IMR-90 (cell line): ENCODE results near the gene TAS2R40. TPM values are rescaled to one million over a fixed set of nuclear protein-coding genes. Genes with fewer than 3 reads are reported as not detected.

Source experiments
- ATAC-seq: fragments of 200-7000 bp; cut with Tn5 transposase; 2 replicates; pipeline ENCODE4 v1.9.1; 2020; ENCODE audit warnings: low read depth, mild to moderate bottlenecking, moderate library complexity
- BruUV-seq: library from RNA; stranded (reverse); fragments of 400-500 nt; replicated peaks from 2 replicates; lab custom pipeline; 2021; lab: Mats Ljungman, UMichigan
- CTCF ChIA-PET: fragments of 300-600 bp; formaldehyde crosslinking; extraction: SDS; loops from one replicate; lab custom pipeline; 2021; ENCODE audit warnings: antibody characterized with exemption; lab: Yijun Ruan, JAX
- POLR2A ChIA-PET: fragments of 300-600 bp; sonication (Branson Sonifier 250); formaldehyde crosslinking; loops from one replicate; lab custom pipeline; 2022; ENCODE audit warnings: antibody characterized with exemption; ENCODE audit not compliant: unreplicated experiment; lab: Charles Lee
- DNase-seq: peaks from one replicate; pipeline ENCODE4 v3.0.0; 2013
- H2AFZ ChIP-seq: replicated peaks from 2 replicates; pipeline ENCODE3; 2013; ENCODE audit warnings: low read length, mild to moderate bottlenecking; ENCODE audit not compliant: poor library complexity
- H2AK5ac ChIP-seq: 2 replicates; pipeline ENCODE4 v1.6.1; 2013; ENCODE audit warnings: low read depth, low read length, inconsistent platforms
- H2AK9ac ChIP-seq: replicated peaks from 2 replicates; pipeline ENCODE3; 2013; ENCODE audit warnings: mild to moderate bottlenecking, low read depth, low read length, moderate library complexity; ENCODE audit not compliant: poor library complexity
- H2BK120ac ChIP-seq: 2 replicates; pipeline ENCODE4 v1.6.1; 2013; ENCODE audit warnings: low read depth, low read length, inconsistent platforms
- H2BK15ac ChIP-seq: 3 replicates; pipeline ENCODE4 v1.6.1; 2013; ENCODE audit warnings: low read depth, low read length, inconsistent platforms
- H2BK20ac ChIP-seq: 2 replicates; pipeline ENCODE4 v1.6.1; 2013; ENCODE audit warnings: low read depth, mild to moderate bottlenecking, inconsistent platforms, low read length, moderate library complexity
- H2BK5ac ChIP-seq: 2 replicates; pipeline ENCODE4 v1.6.1; 2013; ENCODE audit warnings: mild to moderate bottlenecking, low read depth, low read length, inconsistent platforms; ENCODE audit not compliant: poor library complexity, severe bottlenecking
- H3K14ac ChIP-seq: replicated peaks from 2 replicates; pipeline ENCODE4 v1.6.1; 2013; ENCODE audit warnings: low read depth, low read length, inconsistent platforms
- H3K18ac ChIP-seq: 2 replicates; pipeline ENCODE4 v1.6.1; 2013; ENCODE audit warnings: low read depth, low read length, control low read depth
- H3K23ac ChIP-seq: 2 replicates; pipeline ENCODE4 v1.6.1; 2013; ENCODE audit warnings: low read depth, low read length, inconsistent platforms
- H3K27ac ChIP-seq: 2 replicates; pipeline ENCODE4 v1.5.1; 2013; ENCODE audit warnings: mild to moderate bottlenecking, control low read depth, low read length; ENCODE audit not compliant: insufficient read depth
- H3K27me3 ChIP-seq: 2 replicates; pipeline ENCODE4 v1.6.1; 2013; ENCODE audit warnings: low read length; ENCODE audit not compliant: control insufficient read depth, insufficient read depth
- H3K36me3 ChIP-seq: 2 replicates; pipeline ENCODE4 v1.6.1; 2013; ENCODE audit warnings: low read length, mixed read lengths; ENCODE audit not compliant: control insufficient read depth, insufficient read depth
- H3K4ac ChIP-seq: 2 replicates; pipeline ENCODE4 v1.6.1; 2013; ENCODE audit warnings: low read depth, low read length, inconsistent platforms
- H3K4me1 ChIP-seq: 2 replicates; pipeline ENCODE4 v1.6.1; 2013; ENCODE audit warnings: low read length, mixed read lengths; ENCODE audit not compliant: control insufficient read depth, insufficient read depth
- H3K4me2 ChIP-seq: 2 replicates; pipeline ENCODE4 v1.6.1; 2013; ENCODE audit warnings: low read depth, mild to moderate bottlenecking, control low read depth, low read length, moderate library complexity
- H3K4me3 ChIP-seq: 2 replicates; pipeline ENCODE4 v1.5.1; 2013; ENCODE audit warnings: low read depth, mild to moderate bottlenecking, control low read depth, low read length, moderate library complexity; ENCODE audit not compliant: insufficient read depth
- H3K56ac ChIP-seq: 2 replicates; pipeline ENCODE4 v1.6.1; 2013; ENCODE audit warnings: low read length, inconsistent platforms; ENCODE audit not compliant: insufficient read depth; ENCODE audit errors: extremely low read depth
- H3K79me1 ChIP-seq, 2 experiments: 2 replicates each; pipeline ENCODE4 v1.6.1; 2013; ENCODE audit warnings: low read length in 2 of 2, inconsistent platforms in 1 of 2, low read depth in 1 of 2
- H3K9ac ChIP-seq: 2 replicates; pipeline ENCODE4 v1.6.1; 2013; ENCODE audit warnings: low read depth, low read length, control low read depth
- H3K9me1 ChIP-seq: 2 replicates; pipeline ENCODE4 v1.6.1; 2013; ENCODE audit warnings: low read length, inconsistent platforms; ENCODE audit not compliant: insufficient read depth
- H3K9me3 ChIP-seq: 2 replicates; pipeline ENCODE4 v1.6.1; 2013; ENCODE audit warnings: low read length; ENCODE audit not compliant: control insufficient read depth, insufficient read depth
- H4K20me1 ChIP-seq: 2 replicates; pipeline ENCODE4 v1.6.1; 2013; ENCODE audit warnings: low read length, inconsistent platforms; ENCODE audit not compliant: insufficient read depth
- H4K5ac ChIP-seq: 2 replicates; pipeline ENCODE4 v1.6.1; 2013; ENCODE audit warnings: mild to moderate bottlenecking, low read depth, low read length, control low read depth
- H4K8ac ChIP-seq, 2 experiments: 2 replicates each; pipeline ENCODE4 v1.6.1; 2013; ENCODE audit warnings: low read depth in 2 of 2, low read length in 2 of 2, control low read depth in 1 of 2, inconsistent platforms in 1 of 2
- H4K91ac ChIP-seq: 2 replicates; pipeline ENCODE4 v1.6.1; 2013; ENCODE audit warnings: low read depth, low read length, inconsistent platforms; ENCODE audit not compliant: insufficient read depth
- BHLHE40 ChIP-seq: fragments of 150-350 bp; IDR thresholded peaks from 2 replicates; pipeline ENCODE4 v1.6.1; 2016; ENCODE audit warnings: mild to moderate bottlenecking, low read depth, low read length
- CEBPB ChIP-seq: IDR thresholded peaks from 2 replicates; pipeline ENCODE4 v1.6.1; 2012; ENCODE audit warnings: low read depth, low read length, improper control_type of control experiment
- CHD1 ChIP-seq: IDR thresholded peaks from 2 replicates; pipeline ENCODE4 v1.6.1; 2012; ENCODE audit warnings: low read depth, low read length, improper control_type of control experiment
- FOS ChIP-seq: fragments of 150-350 bp; IDR thresholded peaks from 2 replicates; pipeline ENCODE4 v1.6.1; 2016; ENCODE audit warnings: low read depth, low read length
- MAFK ChIP-seq: IDR thresholded peaks from 2 replicates; pipeline ENCODE4 v1.6.1; 2012; ENCODE audit warnings: low read depth, low read length, improper control_type of control experiment
- MAZ ChIP-seq: IDR thresholded peaks from 2 replicates; pipeline ENCODE4 v1.6.1; 2012; ENCODE audit warnings: low read depth, mild to moderate bottlenecking, low read length, improper control_type of control experiment, moderate library complexity, borderline replicate concordance
- MXI1 ChIP-seq: IDR thresholded peaks from 2 replicates; pipeline ENCODE4 v1.6.1; 2012; ENCODE audit warnings: low read depth, mild to moderate bottlenecking, low read length, moderate library complexity, borderline replicate concordance
- NFE2L2 ChIP-seq: fragments of 150-350 bp; IDR thresholded peaks from 2 replicates; pipeline ENCODE4 v1.6.1; 2016; ENCODE audit warnings: low read depth, mild to moderate bottlenecking, low read length
- POLR2A ChIP-seq: IDR thresholded peaks from 2 replicates; pipeline ENCODE4 v1.6.1; 2012; ENCODE audit warnings: mild to moderate bottlenecking, low read depth, low read length
- RAD21 ChIP-seq: IDR thresholded peaks from 2 replicates; pipeline ENCODE4 v1.6.1; 2012; ENCODE audit warnings: low read length, improper control_type of control experiment
- RCOR1 ChIP-seq: IDR thresholded peaks from 2 replicates; pipeline ENCODE4 v1.6.1; 2012; ENCODE audit warnings: mild to moderate bottlenecking, low read length, improper control_type of control experiment; ENCODE audit not compliant: insufficient replicate concordance
- RFX5 ChIP-seq: IDR thresholded peaks from 2 replicates; pipeline ENCODE4 v1.8.0; 2012; ENCODE audit warnings: low read depth, mild to moderate bottlenecking, low read length, moderate library complexity
- SMC3 ChIP-seq: fragments of 150-350 bp; IDR thresholded peaks from 2 replicates; pipeline ENCODE4 v1.6.1; 2016; ENCODE audit warnings: low read depth, mild to moderate bottlenecking, antibody characterized with exemption, low read length, moderate library complexity
- WGBS, 2 experiments: methylation state at CpG; one replicate each; pipeline versions ENCODE4 v1.1.5 to v1.1.7; 2013; ENCODE audit warnings: missing lambda C conversion rate in 2 of 2; ENCODE audit not compliant: insufficient read length in 1 of 2; ENCODE audit errors: extremely low coverage in 2 of 2; 5-methylcytosine and 5-hydroxymethylcytosine counted together
- dilution Hi-C: fragments of 300-500 bp; cut with HindIII; formaldehyde crosslinking; loops from one replicate; pipeline ENCODE4 v1.14.3; 2018; ENCODE audit warnings: low sequenced_read_pairs; ENCODE audit not compliant: unreplicated experiment
- in situ Hi-C: fragments of 300-500 bp; cut with MboI; formaldehyde crosslinking; loops from 3 replicates; pipeline ENCODE4 v1.14.3; 2019; ENCODE audit warnings: low sequenced_read_pairs, inconsistent platforms, mixed read lengths
- intact Hi-C: fragments of 100-400 bp; cut with micrococcal nuclease; formaldehyde crosslinking; loops from 2 replicates; pipeline ENCODE4 v1.10.0; 2022
- polyA plus RNA-seq, 3 experiments: library from polyadenylated mRNA; depleted of rRNA; stranded (reverse); fragments of >200 nt; gene quantifications; 2 replicates each; pipeline ENCODE4 v1.2.3, GENCODE V29; 2012; ENCODE audit warnings: low replicate concordance in 1 of 3
- total RNA-seq: library from RNA; depleted of rRNA; stranded (reverse); fragments of >200 nt; gene quantifications from 2 replicates; pipeline ENCODE4 v1.2.3, GENCODE V29; 2012
- TF ChIP-seq, protein P1 (sequence below): fragments of 150-350 bp; IDR thresholded peaks from 2 replicates; pipeline ENCODE4 v1.6.1; 2017; ENCODE audit warnings: mild to moderate bottlenecking, antibody characterized with exemption, low read length, low read depth
- TF ChIP-seq, protein P2 (sequence below): fragments of 150-350 bp; IDR thresholded peaks from 2 replicates; pipeline ENCODE4 v1.6.1; 2016; ENCODE audit warnings: low read depth, mild to moderate bottlenecking, low read length, moderate library complexity, borderline replicate concordance
- TF ChIP-seq, protein P3 (sequence below): conservative IDR thresholded peaks from 2 replicates; pipeline ENCODE4 v1.5.1; 2012; ENCODE audit warnings: mild to moderate bottlenecking, low read depth, low read length, improper control_type of control experiment

TAS2R40 gene
- total and polyA plus RNA-seq, 2 of the 4 experiments (the other 2 are of a cell fraction): not detected

DNA sequence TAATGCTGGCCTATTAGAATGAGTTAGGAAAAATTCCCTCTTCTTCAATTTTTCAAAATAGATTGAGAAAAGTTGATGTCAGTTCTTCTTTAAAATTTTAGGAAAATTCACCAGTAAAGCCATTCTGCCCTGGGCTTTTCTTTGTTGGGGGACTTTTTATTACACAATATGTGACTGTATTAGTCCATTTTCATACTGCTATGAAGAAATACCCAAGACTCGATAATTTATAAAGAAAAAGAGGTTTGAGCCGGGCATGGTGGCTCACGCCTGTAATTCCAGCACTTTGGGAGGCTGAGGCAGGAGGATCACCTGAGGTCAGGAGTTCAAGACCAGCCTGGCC, 12.7 kb downstream of the TAS2R40 start:
- no peak overlapping the region for H2BK5ac ChIP-seq
- no TSS peak for BruUV-seq
- H3K4me1 ChIP-seq: peaks cover 2% of the 10 kb centered on the region; the same call in 1 of the 2 replicates
- no peak overlapping the region for H4K5ac ChIP-seq
- H3K4ac ChIP-seq: no peak overlapping the region
- H2BK120ac ChIP-seq: no peak overlapping the region
- no peak overlapping the region for H3K9ac ChIP-seq
- H3K79me1 ChIP-seq: no peaks in the 10 kb centered on the region
- ChIA-PET CTCF (no interaction called here), POLR2A (no interaction called here)
- H3K23ac ChIP-seq: no peak overlapping the region
- H3K4me3 ChIP-seq: no peak overlapping the region
- H2AK5ac ChIP-seq: no peak overlapping the region
- no peak overlapping the region for H3K4me2 ChIP-seq
- H4K8ac ChIP-seq: no peak overlapping the region
- ATAC-seq (no peak), DNase-seq (no peak)
- no peak overlapping the region for H4K91ac ChIP-seq
- H3K36me3 ChIP-seq: no peaks in the 10 kb centered on the region
- no CpG with 5 or more reads among the region's 3 CpGs for WGBS, 2 experiments
- intact Hi-C loops: no loop called here
- H3K9me1 ChIP-seq: peaks cover 8% of the 10 kb centered on the region; the same call in 1 of the 2 replicates
- H3K9me3 ChIP-seq: peaks cover 2% of the 10 kb centered on the region; the same call in 1 of the 2 replicates
- no peak overlapping the region for H2AK9ac ChIP-seq
- no peak overlapping the region for H3K27ac ChIP-seq
- no peak overlapping the region for H2BK15ac ChIP-seq
- H2BK20ac ChIP-seq: no peak overlapping the region
- TF ChIP-seq BHLHE40 (no peak), POLR2A (no peak), NFE2L2 (no peak), RCOR1 (no peak), FOS (no peak), CEBPB (no peak), CHD1 (no peak), RFX5 (no peak), RAD21 (no peak), MAFK (no peak), SMC3 (no peak), MAZ (no peak), MXI1 (no peak)
- TF ChIP-seq, protein P1, sequence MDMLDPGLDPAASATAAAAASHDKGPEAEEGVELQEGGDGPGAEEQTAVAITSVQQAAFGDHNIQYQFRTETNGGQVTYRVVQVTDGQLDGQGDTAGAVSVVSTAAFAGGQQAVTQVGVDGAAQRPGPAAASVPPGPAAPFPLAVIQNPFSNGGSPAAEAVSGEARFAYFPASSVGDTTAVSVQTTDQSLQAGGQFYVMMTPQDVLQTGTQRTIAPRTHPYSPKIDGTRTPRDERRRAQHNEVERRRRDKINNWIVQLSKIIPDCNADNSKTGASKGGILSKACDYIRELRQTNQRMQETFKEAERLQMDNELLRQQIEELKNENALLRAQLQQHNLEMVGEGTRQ: no peak
- TF ChIP-seq, protein P2, sequence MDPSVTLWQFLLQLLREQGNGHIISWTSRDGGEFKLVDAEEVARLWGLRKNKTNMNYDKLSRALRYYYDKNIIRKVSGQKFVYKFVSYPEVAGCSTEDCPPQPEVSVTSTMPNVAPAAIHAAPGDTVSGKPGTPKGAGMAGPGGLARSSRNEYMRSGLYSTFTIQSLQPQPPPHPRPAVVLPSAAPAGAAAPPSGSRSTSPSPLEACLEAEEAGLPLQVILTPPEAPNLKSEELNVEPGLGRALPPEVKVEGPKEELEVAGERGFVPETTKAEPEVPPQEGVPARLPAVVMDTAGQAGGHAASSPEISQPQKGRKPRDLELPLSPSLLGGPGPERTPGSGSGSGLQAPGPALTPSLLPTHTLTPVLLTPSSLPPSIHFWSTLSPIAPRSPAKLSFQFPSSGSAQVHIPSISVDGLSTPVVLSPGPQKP: no peak
- TF ChIP-seq, protein P3, sequence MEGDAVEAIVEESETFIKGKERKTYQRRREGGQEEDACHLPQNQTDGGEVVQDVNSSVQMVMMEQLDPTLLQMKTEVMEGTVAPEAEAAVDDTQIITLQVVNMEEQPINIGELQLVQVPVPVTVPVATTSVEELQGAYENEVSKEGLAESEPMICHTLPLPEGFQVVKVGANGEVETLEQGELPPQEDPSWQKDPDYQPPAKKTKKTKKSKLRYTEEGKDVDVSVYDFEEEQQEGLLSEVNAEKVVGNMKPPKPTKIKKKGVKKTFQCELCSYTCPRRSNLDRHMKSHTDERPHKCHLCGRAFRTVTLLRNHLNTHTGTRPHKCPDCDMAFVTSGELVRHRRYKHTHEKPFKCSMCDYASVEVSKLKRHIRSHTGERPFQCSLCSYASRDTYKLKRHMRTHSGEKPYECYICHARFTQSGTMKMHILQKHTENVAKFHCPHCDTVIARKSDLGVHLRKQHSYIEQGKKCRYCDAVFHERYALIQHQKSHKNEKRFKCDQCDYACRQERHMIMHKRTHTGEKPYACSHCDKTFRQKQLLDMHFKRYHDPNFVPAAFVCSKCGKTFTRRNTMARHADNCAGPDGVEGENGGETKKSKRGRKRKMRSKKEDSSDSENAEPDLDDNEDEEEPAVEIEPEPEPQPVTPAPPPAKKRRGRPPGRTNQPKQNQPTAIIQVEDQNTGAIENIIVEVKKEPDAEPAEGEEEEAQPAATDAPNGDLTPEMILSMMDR: no peak
- no peak overlapping the region for H3K14ac ChIP-seq
- H3K27me3 ChIP-seq: no peaks in the 10 kb centered on the region
- no peak overlapping the region for H3K18ac ChIP-seq
- H3K56ac ChIP-seq: no peak overlapping the region
- in situ Hi-C loops: no loop called here
- dilution Hi-C loops: no loop called here
- H2AFZ ChIP-seq: no peak overlapping the region
- no peaks in the 10 kb centered on the region for H4K20me1 ChIP-seq
